ENCODE results near the gene BOC. TPM values are rescaled to one million over a fixed set of nuclear protein-coding genes. Genes with fewer than 3 reads are reported as not detected.

BOC gene
- total and polyA plus RNA-seq, 8 donors: 4.9 to 19.5 (median 9.9) TPM

GRCh38 chr3:113252553-113252952 is 41.2 kb downstream of the BOC start:
- intact Hi-C loops (cut with DNase I): no loop called here
- H3K27ac ChIP-seq: no peak overlapping the region
- no peaks in the 10 kb centered on the region for H3K36me3 ChIP-seq
- H3K9me3 ChIP-seq: no peaks in the 10 kb centered on the region
- no peaks in the 10 kb centered on the region for H3K4me1 ChIP-seq
- DNase-seq: no peak
- WGBS, 2 donors: 92 to 93% methylated on average over 4 of the region's 4 CpGs
- H3K4me3 ChIP-seq: no peak overlapping the region
- no peak for FAIRE-seq
- no peak for TF ChIP-seq CTCF (IDR thresholded peaks at IDR 0.05)
- no peaks in the 10 kb centered on the region for H3K27me3 ChIP-seq
- no peak for ATAC-seq

- ATAC-seq: no peak
- intact Hi-C loops (cut with DNase I): no loop called here
- no peak overlapping the region for H3K4me3 ChIP-seq
- 95 to 96% methylated on average over 3 of the region's 3 CpGs for WGBS, 2 donors
- no peaks in the 10 kb centered on the region for H3K36me3 ChIP-seq
- FAIRE-seq: no peak
- no peak for DNase-seq
- no peaks in the 10 kb centered on the region for H3K4me1 ChIP-seq
- no peak for TF ChIP-seq CTCF (IDR thresholded peaks at IDR 0.05)
- no peaks in the 10 kb centered on the region for H3K9me3 ChIP-seq
- no peak overlapping the region for H3K27ac ChIP-seq
- H3K27me3 ChIP-seq: no peaks in the 10 kb centered on the region
Observed at GRCh38 chr3:113253702-113254101, 42.3 kb downstream of the BOC start.

GRCh38 chr3:113254171-113254947 is 43.0 kb downstream of the BOC start:
- no peak for TF ChIP-seq CTCF (IDR thresholded peaks at IDR 0.05)
- no peak for FAIRE-seq
- intact Hi-C loops (cut with DNase I): no loop called here
- Histone ChIP-seq H3K27ac (no peak overlapping the region), H3K4me3 (no peak overlapping the region), H3K27me3 (no peaks in the 10 kb centered on the region), H3K9me3 (no peaks in the 10 kb centered on the region), H3K36me3 (no peaks in the 10 kb centered on the region), H3K4me1 (no peaks in the 10 kb centered on the region)
- no peak for DNase-seq
- peak in 1 of 4 donors; percentile 15 for ATAC-seq
- 87 to 89% methylated on average over 14 of the region's 14 CpGs for WGBS, 2 donors

- FAIRE-seq: no peak
- Histone ChIP-seq H3K36me3 (no peaks in the 10 kb centered on the region), H3K27me3 (no peaks in the 10 kb centered on the region), H3K27ac (no peak overlapping the region), H3K4me3 (no peak overlapping the region), H3K9me3 (no peaks in the 10 kb centered on the region), H3K4me1 (no peaks in the 10 kb centered on the region)
- intact Hi-C loops (cut with DNase I): no loop called here
- no peak for DNase-seq
- WGBS, 2 donors: 95 to 96% methylated on average over 7 of the region's 7 CpGs
- TF ChIP-seq CTCF (IDR thresholded peaks at IDR 0.05): no peak
- peak in 1 of 4 donors; percentile 42 for ATAC-seq
Observed at GRCh38 chr3:113255100-113255853, 43.9 kb downstream of the BOC start.
